ENCODE results near the gene EEIG1.
"Not testable (repeated sequence)": the region's sequence is repeated elsewhere in the genome, so short reads cannot be mapped to it uniquely, and the experiment has no call there.

EEIG1 gene

GRCh38 chr9:127980706-127981558 is at the start of gene EEIG1:
Gene EEIG1 (minus strand): TSS chr9:127980989. CDS start chr9:127980137, 852 bp downstream.
- DNase-seq (ENCODE audit: low read depth in 2 of 2, low spot score in 1 of 2): peak; percentile 87 to 95

- DNase-seq (ENCODE audit: low read depth in 2 of 2, low spot score in 1 of 2): no peak
Observed at GRCh38 chr9:128027705-128028104, 46.9 kb upstream of the EEIG1 start.

GRCh38 chr9:128026773-128027541 is 46.2 kb upstream of the EEIG1 start:
- no peak for DNase-seq (ENCODE audit: low read depth in 2 of 2, low spot score in 1 of 2)

- DNase-seq (ENCODE audit: low read depth in 2 of 2, low spot score in 1 of 2): peak; percentile 47 to 50
Observed at GRCh38 chr9:128026255-128026772, 45.5 kb upstream of the EEIG1 start.

- DNase-seq (ENCODE audit: low read depth in 2 of 2, low spot score in 1 of 2): no peak
Observed at GRCh38 chr9:128025736-128026135, 44.9 kb upstream of the EEIG1 start.

- no peak for DNase-seq (ENCODE audit: low read depth in 2 of 2, low spot score in 1 of 2)
Observed at GRCh38 chr9:128024761-128025308, 44.0 kb upstream of the EEIG1 start.

GRCh38 chr9:128023671-128024070 is 42.9 kb upstream of the EEIG1 start:
- not testable (repeated sequence) for DNase-seq (ENCODE audit: low read depth in 2 of 2, low spot score in 1 of 2)

- no peak for DNase-seq (ENCODE audit: low read depth in 2 of 2, low spot score in 1 of 2)
Observed at GRCh38 chr9:128022886-128023285, 42.1 kb upstream of the EEIG1 start.

- no peak for DNase-seq (ENCODE audit: low read depth in 2 of 2, low spot score in 1 of 2)
Observed at GRCh38 chr9:128021098-128021497, 40.3 kb upstream of the EEIG1 start.

GRCh38 chr9:128020692-128021091 is 39.9 kb upstream of the EEIG1 start:
- DNase-seq (ENCODE audit: low read depth in 2 of 2, low spot score in 1 of 2): no peak

- DNase-seq (ENCODE audit: low read depth in 2 of 2, low spot score in 1 of 2): no peak
Observed at GRCh38 chr9:128015696-128016095, 34.9 kb upstream of the EEIG1 start.

GRCh38 chr9:128011071-128011817 is 30.5 kb upstream of the EEIG1 start:
- DNase-seq (ENCODE audit: low read depth in 2 of 2, low spot score in 1 of 2): no peak

GRCh38 chr9:128009639-128010038 is 28.9 kb upstream of the EEIG1 start:
- DNase-seq (ENCODE audit: low read depth in 2 of 2, low spot score in 1 of 2): no peak

GRCh38 chr9:128008171-128008570 is 27.4 kb upstream of the EEIG1 start:
- DNase-seq (ENCODE audit: low read depth in 2 of 2, low spot score in 1 of 2): no peak

- peak; percentile 79 to 80 for DNase-seq (ENCODE audit: low read depth in 2 of 2, low spot score in 1 of 2)
Observed at GRCh38 chr9:128007566-128008138, 26.9 kb upstream of the EEIG1 start.

- DNase-seq (ENCODE audit: low read depth in 2 of 2, low spot score in 1 of 2): no peak
Observed at GRCh38 chr9:128006332-128006996, 25.7 kb upstream of the EEIG1 start.

- no peak for DNase-seq (ENCODE audit: low read depth in 2 of 2, low spot score in 1 of 2)
Observed at GRCh38 chr9:128005923-128006322, 25.1 kb upstream of the EEIG1 start.

- DNase-seq (ENCODE audit: low read depth in 2 of 2, low spot score in 1 of 2): no peak
Observed at GRCh38 chr9:128003966-128004604, 23.3 kb upstream of the EEIG1 start.

- no peak for DNase-seq (ENCODE audit: low read depth in 2 of 2, low spot score in 1 of 2)
Observed at GRCh38 chr9:128002959-128003358, 22.2 kb upstream of the EEIG1 start.
